H1 (cell line): ENCODE measurements around the gene BSND. TPM values are rescaled to one million over a fixed set of nuclear protein-coding genes. Genes with fewer than 3 reads are reported as not detected.

Source experiments
- CTCF ChIA-PET: fragments of 300-600 bp; sonication (Branson Sonifier 250); formaldehyde crosslinking; loops from one replicate; lab custom pipeline; 2021; ENCODE audit not compliant: partially characterized antibody; lab: Charles Lee
- POLR2A ChIA-PET: fragments of 300-600 bp; sonication (Branson Sonifier 250); formaldehyde crosslinking; loops from one replicate; lab custom pipeline; 2021; ENCODE audit warnings: inconsistent platforms; ENCODE audit not compliant: partially characterized antibody; lab: Charles Lee
- DNase-seq, 2 experiments: peaks; one replicate each; pipeline versions ENCODE4 v3.0.0 to v3.0.0-alpha.2; 2010 to 2022; ENCODE audit warnings: low spot score in 2 of 2, low read depth in 1 of 2, mixed read lengths in 1 of 2
- FAIRE-seq: peaks from 2 replicates; lab custom pipeline; 2011; peaks lifted over from hg19 to GRCh38; lab: Jason Lieb, UNC
- H2AFZ ChIP-seq: 2 replicates; pipeline ENCODE4 v1.8.1; 2012; ENCODE audit warnings: low read length, inconsistent platforms
- H2AK5ac ChIP-seq: 2 replicates; pipeline ENCODE4 v1.6.1; 2013; ENCODE audit warnings: low read depth, low read length
- H2BK120ac ChIP-seq: replicated peaks from 2 replicates; pipeline ENCODE3; 2013; ENCODE audit warnings: low read depth, low read length, inconsistent platforms
- H2BK12ac ChIP-seq: 2 replicates; pipeline ENCODE4 v1.6.1; 2013; ENCODE audit warnings: low read depth, low read length
- H2BK15ac ChIP-seq: 2 replicates; pipeline ENCODE4 v1.6.1; 2013; ENCODE audit warnings: low read length
- H2BK20ac ChIP-seq: 2 replicates; pipeline ENCODE4 v1.6.1; 2013; ENCODE audit warnings: low read length
- H2BK5ac ChIP-seq: 2 replicates; pipeline ENCODE4 v1.6.1; 2013; ENCODE audit warnings: low read depth, low read length
- H3K14ac ChIP-seq: 2 replicates; pipeline ENCODE4 v1.6.1; 2013; ENCODE audit warnings: inconsistent platforms; ENCODE audit not compliant: insufficient read length
- H3K18ac ChIP-seq: 2 replicates; pipeline ENCODE4 v1.6.1; 2013; ENCODE audit warnings: low read length; ENCODE audit errors: extremely low read depth
- H3K23ac ChIP-seq: 2 replicates; pipeline ENCODE4 v1.6.1; 2013; ENCODE audit warnings: inconsistent platforms; ENCODE audit not compliant: insufficient read length
- H3K23me2 ChIP-seq: 2 replicates; pipeline ENCODE4 v1.6.1; 2013; ENCODE audit warnings: low read depth, low read length
- H3K27ac ChIP-seq: 2 replicates; pipeline ENCODE4 v1.6.1; 2011; ENCODE audit warnings: low read depth, low read length, inconsistent platforms
- H3K27me3 ChIP-seq, 4 experiments: replicated peaks in 1 of 4; 1 replicate in 1 of 4; 2 replicates in 3 of 4; pipeline versions ENCODE4 v1.6.1 to v1.8.1; 2011 to 2013; ENCODE audit warnings: low read length in 3 of 4, mild to moderate bottlenecking in 3 of 4, inconsistent platforms in 2 of 4, mixed read lengths in 2 of 4, moderate library complexity in 1 of 4; ENCODE audit not compliant: control insufficient read depth in 3 of 4, insufficient read depth in 3 of 4; ENCODE audit errors: extremely low read depth in 1 of 4
- H3K36me3 ChIP-seq, 4 experiments: 2 replicates each; pipeline versions ENCODE4 v1.6.1 to v1.8.1; 2011 to 2013; ENCODE audit warnings: mild to moderate bottlenecking in 4 of 4, low read length in 3 of 4, moderate library complexity in 2 of 4, control low read depth in 1 of 4, inconsistent platforms in 1 of 4; ENCODE audit not compliant: insufficient read depth in 4 of 4, control insufficient read depth in 2 of 4
- H3K4ac ChIP-seq: replicated peaks from 2 replicates; pipeline ENCODE3; 2013; ENCODE audit warnings: low read length, low read depth, mixed read lengths, inconsistent platforms; ENCODE audit not compliant: insufficient read length
- H3K4me1 ChIP-seq, 4 experiments: replicated peaks in 1 of 4; 1 replicate in 1 of 4; 2 replicates in 3 of 4; pipeline versions ENCODE4 v1.6.1 to v1.8.1; 2011 to 2013; ENCODE audit warnings: low read length in 3 of 4, inconsistent platforms in 2 of 4, mixed read lengths in 1 of 4; ENCODE audit not compliant: insufficient read depth in 4 of 4, control insufficient read depth in 3 of 4
- H3K4me2 ChIP-seq, 2 experiments: 2 replicates each; pipeline versions ENCODE4 v1.6.1 to v1.8.1; 2011 to 2013; ENCODE audit warnings: low read depth in 2 of 2, low read length in 2 of 2, control low read depth in 1 of 2, inconsistent platforms in 1 of 2, mild to moderate bottlenecking in 1 of 2; ENCODE audit not compliant: insufficient read depth in 1 of 2
- H3K4me3 ChIP-seq, 4 experiments: fragments of 200-600, 300-600 bp in 1 of 4; sonication (generic), shearing (Covaris generic), sonication (Bioruptor Twin) in 1 of 4; 2 replicates each; pipeline versions ENCODE4 v1.5.1 to v1.8.1; 2011 to 2016; ENCODE audit warnings: low read length in 4 of 4, low read depth in 3 of 4, control low read depth in 2 of 4, inconsistent platforms in 2 of 4, mild to moderate bottlenecking in 2 of 4, mixed read lengths in 1 of 4, moderate library complexity in 1 of 4; ENCODE audit not compliant: insufficient read depth in 2 of 4; ENCODE audit errors: extremely low read depth in 1 of 4
- H3K56ac ChIP-seq: replicated peaks from 2 replicates; pipeline ENCODE3; 2013; ENCODE audit warnings: low read depth, mild to moderate bottlenecking, mixed read lengths, low read length, inconsistent platforms; ENCODE audit not compliant: insufficient read length
- H3K79me1 ChIP-seq: 2 replicates; pipeline ENCODE4 v1.6.1; 2013; ENCODE audit warnings: low read depth, low read length, control low read depth
- H3K79me2 ChIP-seq, 2 experiments: 2 replicates each; pipeline versions ENCODE4 v1.6.1 to v1.8.1; 2012 to 2013; ENCODE audit warnings: low read length in 2 of 2, mild to moderate bottlenecking in 2 of 2, inconsistent platforms in 1 of 2; ENCODE audit not compliant: insufficient read depth in 2 of 2, control insufficient read depth in 1 of 2
- H3K9ac ChIP-seq, 4 experiments: replicated peaks in 1 of 4; 1 replicate in 1 of 4; 2 replicates in 3 of 4; pipeline versions ENCODE4 v1.6.1 to v1.8.1; 2011 to 2013; ENCODE audit warnings: low read depth in 3 of 4, low read length in 3 of 4, control low read depth in 2 of 4, mild to moderate bottlenecking in 2 of 4, moderate library complexity in 2 of 4, inconsistent platforms in 1 of 4; ENCODE audit errors: extremely low read depth in 1 of 4
- H3K9me3 ChIP-seq, 2 experiments: 2 replicates each; pipeline versions ENCODE4 v1.6.1 to v1.8.1; 2012 to 2013; ENCODE audit warnings: mild to moderate bottlenecking in 2 of 2, moderate library complexity in 2 of 2, control low read depth in 1 of 2, inconsistent platforms in 1 of 2, low read depth in 1 of 2, low read length in 1 of 2, mixed read lengths in 1 of 2; ENCODE audit not compliant: insufficient read depth in 2 of 2
- H4K20me1 ChIP-seq, 2 experiments: replicated peaks in 1 of 2; 2 replicates each; pipeline versions ENCODE3 to v1.8.1; 2011 to 2013; ENCODE audit warnings: inconsistent platforms in 2 of 2, low read length in 2 of 2, mild to moderate bottlenecking in 1 of 2; ENCODE audit not compliant: insufficient read depth in 2 of 2, control insufficient read depth in 1 of 2
- H4K5ac ChIP-seq: 2 replicates; pipeline ENCODE4 v1.6.1; 2013; ENCODE audit warnings: low read length, low read depth, mixed read lengths, inconsistent platforms; ENCODE audit not compliant: insufficient read length
- H4K8ac ChIP-seq: 2 replicates; pipeline ENCODE4 v1.8.0; 2013; ENCODE audit warnings: mild to moderate bottlenecking, moderate library complexity, low read length, inconsistent platforms; ENCODE audit not compliant: insufficient read depth; ENCODE audit errors: extremely low read depth
- H4K91ac ChIP-seq: replicated peaks from 2 replicates; pipeline ENCODE3; 2013; ENCODE audit warnings: low read length, mixed read lengths, inconsistent platforms; ENCODE audit not compliant: insufficient read length
- BCL11A ChIP-seq, 2 experiments: IDR thresholded peaks; one replicate each; pipeline ENCODE4 v1.6.1; 2011; ENCODE audit warnings: low read depth in 2 of 2, low read length in 2 of 2, mild to moderate bottlenecking in 2 of 2
- CHD1 ChIP-seq: IDR thresholded peaks from 2 replicates; pipeline ENCODE4 v1.6.1; 2012; ENCODE audit warnings: low read depth, low read length, improper control_type of control experiment
- CHD2 ChIP-seq: IDR thresholded peaks from 2 replicates; pipeline ENCODE4 v1.6.1; 2012; ENCODE audit warnings: low read length, improper control_type of control experiment
- CREB1 ChIP-seq: IDR thresholded peaks from 2 replicates; pipeline ENCODE4 v1.6.1; 2012; ENCODE audit warnings: inconsistent platforms
- HDAC6 ChIP-seq: IDR thresholded peaks from one replicate; pipeline ENCODE4 v1.7.1; 2012; ENCODE audit warnings: low read depth, mild to moderate bottlenecking, inconsistent platforms, low read length, moderate library complexity
- JUN ChIP-seq: IDR thresholded peaks from 2 replicates; pipeline ENCODE4 v1.6.1; 2011; ENCODE audit warnings: low read depth, mild to moderate bottlenecking, improper control_type of control experiment, low read length
- PHF8 ChIP-seq: fragments of 200-600 bp; sonication (generic); conservative IDR thresholded peaks from 2 replicates; pipeline ENCODE4 v1.7.1; 2012; ENCODE audit warnings: low read depth, mild to moderate bottlenecking, inconsistent platforms, low read length, moderate library complexity
- POLR2AphosphoS5 ChIP-seq: IDR thresholded peaks from 2 replicates; pipeline ENCODE4 v1.6.1; 2011; ENCODE audit warnings: low read depth, low read length
- POU5F1 ChIP-seq: IDR thresholded peaks from 2 replicates; pipeline ENCODE4 v1.6.1; 2011; ENCODE audit warnings: low read depth, mild to moderate bottlenecking, low read length, moderate library complexity
- RBBP5 ChIP-seq: IDR thresholded peaks from 2 replicates; pipeline ENCODE4 v1.7.1; 2012; ENCODE audit warnings: low read depth, mild to moderate bottlenecking, inconsistent platforms, low read length, moderate library complexity, borderline replicate concordance
- SP1 ChIP-seq: IDR thresholded peaks from 2 replicates; pipeline ENCODE4 v1.6.1; 2011; ENCODE audit warnings: low read depth, low read length
- SRF ChIP-seq: IDR thresholded peaks from 2 replicates; pipeline ENCODE4 v1.6.1; 2011; ENCODE audit warnings: mild to moderate bottlenecking, low read depth, low read length, moderate library complexity
- TCF12 ChIP-seq: IDR thresholded peaks from 2 replicates; pipeline ENCODE4 v1.6.1; 2011; ENCODE audit warnings: low read depth, mild to moderate bottlenecking, low read length
- YY1 ChIP-seq: IDR thresholded peaks from 2 replicates; pipeline ENCODE4 v1.6.1; 2011; ENCODE audit warnings: low read depth, mild to moderate bottlenecking, low read length
- WGBS, 2 experiments: shearing (Covaris generic) in 1 of 2; methylation state at CpG; one replicate each; pipeline versions ENCODE4 v1.1.6 to v1.1.7; 2013 to 2015; ENCODE audit warnings: low lambda C conversion rate in 2 of 2, mixed read lengths in 2 of 2, inconsistent platforms in 1 of 2, low coverage in 1 of 2, missing lambda C conversion rate in 1 of 2; ENCODE audit not compliant: insufficient replicate concordance in 2 of 2, insufficient coverage in 1 of 2, insufficient read length in 1 of 2; ENCODE audit errors: extremely low coverage in 1 of 2, missing lambda C conversion rate in 1 of 2; 5-methylcytosine and 5-hydroxymethylcytosine counted together
- polyA plus RNA-seq, 7 experiments: library from polyadenylated mRNA; depleted of rRNA in 3 of 7; stranded (reverse) in 5 of 7; unstranded in 2 of 7; fragments of >200 nt in 5 of 7; fragments of 200-250 nt in 2 of 7; gene quantifications; 1 replicate in 5 of 7; 2 replicates in 1 of 7; 4 replicates in 1 of 7; pipeline versions ENCODE4 v1.2.1 to v1.2.3, GENCODE V29; 2011 to 2013; ENCODE audit warnings: missing spikeins in 2 of 7, mixed read lengths in 2 of 7
- total RNA-seq: library from RNA; stranded (reverse); fragmentation: NEBNext Ultra II Directional; extraction: Animal tissue kit (Norgen Biotek cat#: 25700); gene quantifications from 2 replicates; pipeline ENCODE4 v1.2.1, GENCODE V29; 2021

BSND gene
- total and polyA plus RNA-seq, 2 of the 8 experiments (the other 6 are each of a cell fraction or from before 2014, with no cell fraction given) = 0.43 to 0.68 TPM

- H2BK15ac ChIP-seq = no peak overlapping the region
- H3K14ac ChIP-seq = no peak overlapping the region
- no peak overlapping the region for H3K4ac ChIP-seq
- H3K79me2 ChIP-seq = no peaks in the 10 kb centered on the region
- peak overlapping the region; percentile 66; the same call in 1 of the 2 replicates for H2BK5ac ChIP-seq
- H3K18ac ChIP-seq = peak overlapping the region; percentile 48; the same call in 1 of the 2 replicates
- H3K36me3 ChIP-seq = peaks cover 0 to 12% (median 3%) of the 10 kb centered on the region in 4 experiments; a peak in 5 of 8 replicates
- H3K79me1 ChIP-seq = peaks cover 4% of the 10 kb centered on the region; the same call in 1 of the 2 replicates
- FAIRE-seq = no peak
- no peaks in the 10 kb centered on the region for H3K27me3 ChIP-seq
- no peak overlapping the region for H2BK12ac ChIP-seq
- no peak overlapping the region for H3K4me3 ChIP-seq
- H2AK5ac ChIP-seq = no peak overlapping the region
- H2AFZ ChIP-seq = no peak overlapping the region
- WGBS, 2 experiments = 85% methylated on average over 14 of the region's 14 CpGs; no CpG with 5 or more reads in 1 of the 2 experiments
- H4K91ac ChIP-seq = no peak overlapping the region
- H2BK120ac ChIP-seq = no peak overlapping the region
- no peak overlapping the region for H3K23ac ChIP-seq
- no peak overlapping the region for H4K5ac ChIP-seq
- ChIA-PET CTCF (interaction anchor here (0.8 to 2.4 kb wide), 9 partner anchors 10 to 115 kb away, joined by 3 to 9 read pairs (median 6); no protein-coding TSS in a partner anchor), POLR2A (interaction anchor here (0.7 to 1.3 kb wide), 2 partner anchors 9 to 25 kb away, joined by 3 to 4 read pairs; no protein-coding TSS in a partner anchor)
- no peak overlapping the region for H2BK20ac ChIP-seq
- H4K20me1 ChIP-seq = peaks cover 1 to 16% of the 10 kb centered on the region in 2 experiments
- no peaks in the 10 kb centered on the region for H3K4me1 ChIP-seq
- H3K56ac ChIP-seq = no peak overlapping the region
- H3K23me2 ChIP-seq = no peaks in the 10 kb centered on the region
- no peak overlapping the region for H4K8ac ChIP-seq
- no peak overlapping the region for H3K4me2 ChIP-seq
- no peak overlapping the region for H3K27ac ChIP-seq
- DNase-seq = no peak
- no peak overlapping the region for H3K9ac ChIP-seq
- H3K9me3 ChIP-seq = no peaks in the 10 kb centered on the region
- TF ChIP-seq HDAC6 (no peak), BCL11A (IDR thresholded peaks at IDR 0.05; ENCODE audit: low read depth in 2 of 2, low read length in 2 of 2) (no peak), TCF12 (no peak), SP1 (no peak), POU5F1 (no peak), CHD1 (no peak), YY1 (no peak), PHF8 (no peak), RBBP5 (no peak), POLR2AphosphoS5 (no peak), CREB1 (no peak), JUN (no peak), CHD2 (no peak), SRF (no peak)
Observed at GRCh38 chr1:55059302-55060132, 60.8 kb downstream of the BSND start.
